Stimulated activated CD4-positive, alpha-beta T cell treated with anti-CD3 and anti-CD28 coated beads, TNF-alpha, amount 100 ng/mL, for 1 hour (primary cell): Measurements from ENCODE around the gene DIP2C.
"Not testable (repeated sequence)": the region's sequence is repeated elsewhere in the genome, so short reads cannot be mapped to it uniquely, and the experiment has no call there.

Experiments
- DNase-seq, 3 donors: peaks; one replicate each; pipeline ENCODE4 v3.0.0-alpha.2; 2020; ENCODE audit warnings: low read depth in 3 of 3, low spot score in 1 of 3

DIP2C gene

DNA sequence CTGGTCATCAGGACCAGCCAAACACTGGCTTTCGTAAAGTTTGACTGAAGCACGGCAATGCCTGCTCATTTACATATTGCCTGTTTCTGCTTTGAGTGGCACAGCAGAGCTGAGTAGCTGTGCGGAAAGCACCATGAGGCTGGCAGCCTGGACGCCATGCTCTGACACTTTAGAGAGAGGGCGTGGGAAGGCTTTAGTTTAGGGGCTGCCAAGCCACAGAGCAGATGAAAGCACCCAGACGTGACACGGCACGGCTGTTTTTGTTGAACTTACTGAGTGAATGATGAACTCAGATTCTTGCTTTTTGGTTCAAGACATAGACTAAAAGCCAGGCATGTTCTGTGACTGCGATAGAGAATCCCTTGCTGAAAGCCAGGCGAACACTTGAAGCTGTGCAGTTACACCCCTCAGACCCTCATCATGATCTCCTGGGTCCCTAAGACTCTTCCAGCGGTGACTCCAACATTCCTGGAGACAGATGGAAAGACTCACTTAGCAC lies 372.1 kb downstream of the DIP2C start:
- DNase-seq = no peak

DNA sequence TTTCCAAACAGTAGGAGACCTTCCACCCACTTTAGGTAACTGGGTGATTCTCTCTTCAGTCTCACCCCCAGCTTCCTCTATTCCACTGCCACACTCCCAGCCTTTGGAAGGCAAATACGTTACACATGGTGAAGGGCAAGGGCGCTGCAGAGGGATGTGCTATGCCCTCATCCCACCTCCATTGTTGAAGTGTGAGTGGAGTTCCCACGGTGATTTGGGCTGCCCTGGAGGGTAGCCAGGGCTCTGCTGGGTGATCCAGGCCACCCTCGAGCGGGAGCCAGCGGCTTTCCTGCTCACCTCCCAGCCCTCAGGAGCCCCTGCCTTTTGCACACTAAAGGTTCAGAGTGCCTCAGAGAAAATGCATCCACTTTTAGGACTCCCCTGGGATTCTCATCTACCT lies 373.1 kb downstream of the DIP2C start:
- no peak for DNase-seq

DNA sequence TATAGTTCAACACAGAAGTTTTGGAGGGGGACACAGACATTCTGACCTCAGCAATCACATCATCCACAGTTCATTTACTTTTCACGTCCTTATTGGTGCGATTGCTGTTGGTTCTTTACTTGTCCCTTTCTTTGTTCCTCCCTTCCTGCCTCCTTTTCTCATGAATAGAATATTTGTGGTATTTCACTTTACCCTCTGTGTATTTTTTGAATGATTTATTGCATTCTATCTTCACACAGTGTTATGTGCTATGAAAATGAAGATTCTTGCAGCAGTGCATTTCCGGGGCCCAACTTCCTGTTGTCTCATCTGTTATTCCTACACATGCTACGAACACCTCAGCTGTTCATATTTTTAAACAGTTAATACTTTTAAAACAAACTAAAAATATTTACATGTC lies 374.6 kb downstream of the DIP2C start:
- no peak for DNase-seq

DNA sequence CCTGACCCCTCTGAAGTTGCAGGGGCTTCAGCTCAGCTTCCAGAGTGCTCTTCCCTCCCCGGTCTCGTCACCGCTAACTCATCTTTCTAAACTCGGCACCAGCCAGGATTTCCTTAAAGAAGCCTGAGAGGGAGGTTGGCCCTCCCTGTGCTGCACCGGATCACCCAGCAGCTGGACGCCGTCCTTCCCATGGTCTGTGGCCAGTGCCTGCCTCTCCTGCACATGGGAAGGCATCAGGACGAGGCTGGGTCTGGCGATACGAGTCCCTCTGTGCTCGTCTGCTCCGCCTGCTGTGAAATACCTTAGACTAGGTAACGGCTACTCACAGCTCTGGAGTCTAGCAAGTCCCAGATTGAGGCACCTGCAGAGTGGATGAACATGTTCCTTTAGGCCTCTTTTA lies 375.1 kb downstream of the DIP2C start:
- DNase-seq = no peak

DNA sequence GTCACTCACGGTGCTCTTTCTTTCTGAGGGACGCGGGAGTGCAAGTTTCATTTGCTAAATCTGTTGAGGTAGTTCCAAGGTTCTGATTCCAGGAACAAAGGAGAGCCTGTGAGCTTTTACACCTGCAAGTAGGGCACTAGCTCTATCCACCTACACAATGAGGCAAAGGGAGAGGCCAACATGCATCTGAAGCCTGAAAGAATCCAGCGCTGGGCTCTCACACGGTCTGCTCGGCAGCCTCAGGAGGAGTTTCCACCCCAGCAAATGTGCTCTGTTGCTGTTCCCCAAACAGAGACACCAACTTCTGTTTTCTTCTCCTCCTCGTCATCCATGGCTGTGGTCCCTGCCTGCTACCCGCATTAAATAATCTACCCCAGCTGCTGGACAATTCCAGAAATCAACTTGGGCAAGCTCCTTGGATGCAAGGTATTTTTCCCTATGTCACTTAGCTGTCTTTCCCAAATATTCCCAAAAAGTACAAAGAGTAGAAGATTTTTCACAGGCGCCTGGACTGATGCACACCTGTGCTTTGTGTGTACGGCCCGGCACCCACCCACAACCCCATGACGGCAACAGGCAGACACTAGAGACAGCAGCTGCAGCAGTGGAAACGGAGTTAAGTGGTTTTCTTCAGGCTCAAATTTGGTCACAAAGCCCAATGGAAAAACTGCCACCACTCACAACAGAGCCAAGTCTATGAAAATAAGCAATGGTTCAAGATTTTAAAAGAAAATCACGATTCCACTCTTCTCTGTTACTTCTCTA lies 377.4 kb downstream of the DIP2C start:
- no peak for DNase-seq

GRCh38 chr10:310976-311639 lies 378.4 kb downstream of the DIP2C start:
- no peak for DNase-seq

DNA sequence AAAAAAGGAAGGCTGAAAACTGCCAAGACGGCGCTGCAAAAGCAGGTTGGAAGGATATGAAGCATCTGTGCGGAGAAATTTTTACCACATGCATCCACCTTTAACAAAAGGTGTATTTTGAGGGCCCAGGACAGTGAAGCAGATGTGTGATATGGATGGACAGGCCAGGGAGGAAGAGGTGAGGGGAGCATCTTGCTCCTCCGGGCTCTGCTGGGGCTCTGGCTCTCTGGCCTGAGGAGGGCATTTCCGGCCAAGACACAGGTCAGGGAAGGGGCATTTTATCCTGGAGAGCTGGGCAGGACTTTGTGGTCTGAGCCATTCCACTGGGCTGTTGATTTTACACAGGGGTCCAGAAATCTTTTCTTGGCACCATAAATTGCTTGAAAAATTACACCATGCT lies 379.1 kb downstream of the DIP2C start:
- DNase-seq = no peak

DNA sequence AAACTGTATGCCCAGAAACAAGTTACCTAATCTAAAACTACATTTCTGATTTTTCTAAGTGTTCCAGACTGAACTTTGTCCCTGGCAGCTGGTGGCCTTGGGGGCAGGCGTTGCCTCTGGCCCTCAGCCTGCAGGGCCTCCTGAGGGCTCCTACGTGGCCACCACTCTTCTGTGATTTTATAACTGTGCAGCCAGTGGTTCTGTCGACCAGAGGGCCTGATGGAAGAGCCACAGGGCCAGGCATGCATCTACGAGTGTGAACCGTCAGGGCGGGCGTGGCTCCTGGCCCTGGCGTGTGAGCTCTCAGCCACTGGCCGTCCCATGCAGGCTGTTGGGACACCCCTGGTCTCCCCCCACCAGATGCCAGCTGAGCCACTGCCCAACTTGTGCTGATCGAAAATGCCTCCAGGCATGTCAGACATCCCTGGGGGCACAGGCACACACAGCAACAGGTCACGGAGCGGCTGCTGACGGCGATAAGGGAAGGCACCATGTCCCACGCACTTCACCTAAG lies 380.8 kb downstream of the DIP2C start:
- no peak for DNase-seq

DNA sequence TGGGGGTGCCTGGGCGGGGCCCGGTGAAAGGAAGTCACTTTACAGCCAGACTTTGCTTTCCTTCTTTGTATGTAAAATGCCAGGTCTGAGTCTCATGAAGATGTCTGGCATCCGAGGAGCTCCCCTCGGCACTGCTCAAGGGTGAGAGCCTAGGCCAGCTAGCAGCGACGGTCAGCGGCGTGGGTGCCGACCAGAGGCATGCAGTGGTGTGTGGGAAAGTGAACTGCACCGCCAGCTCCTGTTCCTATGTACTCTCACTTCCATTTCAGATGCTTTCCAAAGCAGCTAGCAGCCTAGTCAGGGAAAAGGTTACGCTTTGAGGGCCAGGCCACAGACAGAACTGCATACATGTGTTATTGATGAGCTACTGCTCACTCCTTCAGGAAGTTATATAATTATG lies 381.4 kb downstream of the DIP2C start:
- DNase-seq = no peak

DNA sequence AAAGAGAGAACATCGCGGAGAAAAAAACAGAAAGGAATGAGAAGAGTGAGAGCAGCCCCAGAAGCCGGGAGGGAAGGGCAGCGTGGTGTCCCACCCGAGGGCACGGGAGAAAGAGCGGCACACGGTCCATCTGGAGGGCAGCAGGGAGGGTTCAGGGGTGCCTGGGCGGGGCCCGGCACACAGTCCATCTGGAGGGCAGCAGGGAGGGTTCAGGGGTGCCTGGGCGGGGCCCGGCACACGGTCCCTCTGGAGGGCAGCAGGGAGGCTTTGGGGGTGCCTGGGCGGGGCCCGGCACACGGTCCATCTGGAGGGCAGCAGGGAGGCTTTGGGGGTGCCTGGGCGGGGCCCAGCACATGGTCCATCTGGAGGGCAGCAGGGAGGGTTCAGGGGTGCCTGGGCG lies 381.8 kb downstream of the DIP2C start:
- no peak for DNase-seq

DNA sequence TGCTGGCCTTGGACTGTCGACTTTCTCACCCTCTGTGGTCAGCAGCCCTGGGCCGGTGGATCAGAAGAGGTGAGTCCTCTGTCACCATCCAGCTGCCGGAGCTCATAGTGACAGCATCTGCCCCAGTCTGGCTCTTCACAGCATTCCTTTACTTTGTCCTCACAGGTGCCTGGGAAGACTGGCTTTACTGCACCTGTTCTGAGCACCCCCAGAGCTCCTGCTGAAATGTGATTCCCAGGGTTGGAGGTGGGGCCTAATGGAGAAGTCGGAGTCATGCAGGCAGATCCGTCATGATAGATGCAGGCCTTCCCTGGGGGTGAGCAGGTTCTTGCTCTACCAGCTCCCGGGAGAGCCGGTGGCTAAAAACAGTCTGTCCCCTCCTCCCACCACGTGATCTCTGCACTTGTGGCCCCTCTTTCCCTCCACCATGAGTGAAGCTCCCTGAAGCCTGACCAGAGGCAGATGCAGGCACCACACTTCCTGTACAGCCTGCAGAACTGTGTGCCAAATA lies 382.7 kb downstream of the DIP2C start:
- no peak for DNase-seq

- DNase-seq = no peak
These were observed 383.3 kb downstream of the DIP2C start for GRCh38 chr10:306007-306674.

DNA sequence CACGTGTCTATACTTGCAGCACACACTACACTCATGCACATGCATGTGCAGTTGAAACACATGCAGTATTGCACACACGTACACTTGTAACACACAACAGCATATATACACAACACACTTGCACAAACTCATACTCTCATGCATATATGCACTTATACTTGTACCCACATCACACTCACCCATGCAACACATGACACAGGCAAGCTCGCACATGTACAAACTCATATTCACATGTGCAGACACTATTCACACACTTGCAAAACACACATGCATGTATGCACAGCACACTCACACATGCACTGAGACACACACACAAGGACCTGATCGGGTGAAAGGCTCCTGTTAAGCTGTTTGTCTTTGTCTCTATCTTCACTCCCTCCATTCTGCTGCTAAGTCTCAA lies 384.4 kb downstream of the DIP2C start:
- no peak for DNase-seq

DNA sequence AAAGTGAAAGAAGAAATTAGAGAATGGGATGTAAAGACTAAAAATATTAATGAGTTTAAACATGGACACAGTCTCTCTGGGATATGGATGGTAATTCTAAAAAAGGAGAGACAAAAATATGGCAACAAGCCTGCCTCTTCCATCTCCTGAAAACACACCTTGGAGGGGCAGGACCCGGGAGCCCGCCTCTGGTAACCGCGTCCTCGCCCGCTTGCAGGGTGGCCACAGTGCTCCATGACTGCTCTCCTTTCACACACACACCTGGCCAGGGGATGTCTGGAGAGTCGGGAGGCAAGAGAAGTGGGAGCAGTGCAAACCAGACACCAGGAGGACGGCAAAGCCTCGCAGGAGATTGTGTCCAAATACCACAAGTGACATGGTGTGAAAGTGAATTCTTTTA lies 387.9 kb downstream of the DIP2C start:
- DNase-seq = no peak

GRCh38 chr10:300580-300979 lies 388.9 kb downstream of the DIP2C start:
- not testable (repeated sequence) for DNase-seq

- no peak for DNase-seq
These were observed 389.5 kb downstream of the DIP2C start for GRCh38 chr10:299969-300368.

GRCh38 chr10:299512-299911 lies 390.0 kb downstream of the DIP2C start:
- DNase-seq = no peak

DNA sequence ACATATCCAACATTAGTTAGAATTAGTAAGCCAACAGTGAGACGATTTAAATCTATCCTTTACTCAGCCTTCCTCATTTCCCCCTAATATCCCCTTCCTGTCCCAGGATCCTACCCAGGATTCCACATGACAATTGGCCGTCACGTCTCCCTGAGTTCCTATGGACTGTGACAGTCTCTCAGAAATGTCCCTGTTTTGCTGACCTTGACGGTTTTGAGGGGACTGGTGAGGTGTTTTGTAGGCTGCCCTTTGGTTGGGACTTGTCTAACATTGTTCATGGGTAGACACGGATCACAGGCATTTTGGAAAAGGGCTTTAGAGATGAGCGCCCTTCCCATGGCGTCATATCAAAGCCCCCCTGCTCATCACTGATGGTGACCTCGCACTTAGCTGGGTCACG lies 391.4 kb downstream of the DIP2C start:
- DNase-seq = no peak

- no peak for DNase-seq
These were observed 391.9 kb downstream of the DIP2C start for GRCh38 chr10:297567-297966.

DNA sequence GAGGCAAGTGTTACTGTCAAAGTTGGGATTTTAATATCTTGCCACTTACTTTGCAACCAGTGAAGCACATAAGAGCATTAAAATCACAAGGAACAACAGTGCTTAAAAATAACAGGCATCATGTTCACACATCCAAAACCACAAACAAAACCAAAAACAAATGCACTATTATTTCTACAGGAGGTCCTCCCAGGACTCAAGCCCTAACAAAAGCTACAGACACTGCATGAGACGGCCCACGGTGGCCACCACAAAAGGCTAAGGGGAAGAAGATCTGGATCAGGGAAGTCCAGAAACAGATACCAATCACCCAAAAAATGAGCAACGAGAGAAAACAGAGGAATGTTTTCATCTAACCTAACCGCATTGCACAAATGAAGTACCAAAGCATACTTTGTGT lies 395.8 kb downstream of the DIP2C start:
- no peak for DNase-seq

DNA sequence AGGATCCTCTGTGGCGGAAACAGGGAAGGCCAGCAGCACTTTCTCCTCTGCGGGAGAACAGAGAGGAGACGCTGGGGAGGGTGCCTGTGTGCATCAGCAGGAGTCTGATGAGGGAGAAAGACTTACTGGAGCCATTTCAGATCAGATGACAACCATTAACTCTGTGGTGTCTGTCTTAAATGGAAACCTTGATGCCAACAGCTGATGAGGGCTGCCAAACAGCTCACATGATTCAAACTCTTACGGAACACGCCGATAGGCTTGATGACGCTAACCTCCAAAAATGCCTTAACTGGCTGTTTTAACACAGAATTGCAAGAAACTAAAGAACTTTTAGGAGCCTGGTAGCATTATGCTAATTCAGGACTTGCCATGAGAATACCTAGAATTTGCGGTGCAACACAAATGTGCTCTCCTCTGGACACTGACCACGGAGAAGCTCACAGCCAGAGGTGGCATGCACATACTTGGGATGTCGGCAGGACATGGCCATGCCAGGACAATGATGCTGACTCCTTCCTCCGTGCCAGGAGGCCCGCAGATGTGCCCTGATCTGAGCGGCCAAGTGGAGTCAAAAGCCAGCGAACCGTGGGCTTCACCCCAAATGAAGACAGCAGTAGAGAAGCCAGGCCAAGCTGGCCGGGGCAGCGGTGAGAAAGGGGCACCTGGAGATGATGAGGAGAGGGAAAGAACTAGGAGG lies 399.3 kb downstream of the DIP2C start:
- no peak for DNase-seq
